ENCODE data around the gene TEAD3. TPM values are rescaled to one million over a fixed set of nuclear protein-coding genes. Genes with fewer than 3 reads are reported as not detected.

Gene TEAD3
- total RNA-seq, 1 experiment from 2014 or later, result 34.3 TPM

GRCh38 chr6:35452183-35453090, 44.4 kb downstream of the TEAD3 start, which contains the start of gene FANCE (continued):
- peak; percentile 49; the same call in 1 of the 2 replicates for TF ChIP-seq FOXP4 (CRISPR knock-in tag; IDR thresholded peaks at IDR 0.05)
- no peak for TF ChIP-seq ELF4 (CRISPR knock-in tag; IDR thresholded peaks at IDR 0.05; ENCODE audit: low read depth)
- TF ChIP-seq NFE2L1 (CRISPR knock-in tag; IDR thresholded peaks at IDR 0.05), result peak; percentile 41; the same call in 1 of the 2 replicates
- TF ChIP-seq MAX (CRISPR knock-in tag; IDR thresholded peaks at IDR 0.05), result peak; percentile 79
- 0 out of 2 replicates have a peak, but pooled peaks have one; percentile 27 for TF ChIP-seq KAT7 (CRISPR knock-in tag; IDR thresholded peaks at IDR 0.05; ENCODE audit: borderline replicate concordance)
- TF ChIP-seq, protein P1, sequence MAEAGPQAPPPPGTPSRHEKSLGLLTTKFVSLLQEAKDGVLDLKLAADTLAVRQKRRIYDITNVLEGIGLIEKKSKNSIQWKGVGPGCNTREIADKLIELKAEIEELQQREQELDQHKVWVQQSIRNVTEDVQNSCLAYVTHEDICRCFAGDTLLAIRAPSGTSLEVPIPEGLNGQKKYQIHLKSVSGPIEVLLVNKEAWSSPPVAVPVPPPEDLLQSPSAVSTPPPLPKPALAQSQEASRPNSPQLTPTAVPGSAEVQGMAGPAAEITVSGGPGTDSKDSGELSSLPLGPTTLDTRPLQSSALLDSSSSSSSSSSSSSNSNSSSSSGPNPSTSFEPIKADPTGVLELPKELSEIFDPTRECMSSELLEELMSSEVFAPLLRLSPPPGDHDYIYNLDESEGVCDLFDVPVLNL (CRISPR knock-in tag; IDR thresholded peaks at IDR 0.05; ENCODE audit: borderline replicate concordance, low read depth), result peak; percentile 71; the same call in 1 of the 2 replicates
- TF ChIP-seq ZNF232 (CRISPR knock-in tag; IDR thresholded peaks at IDR 0.05), result 0 out of 2 replicates have a peak, but pooled peaks have one; percentile 67
- TF ChIP-seq NR3C1 (CRISPR knock-in tag; conservative IDR thresholded peaks at IDR 0.05; ENCODE audit: low read depth), result no peak

- H3K36me3 Mint-ChIP-seq, result peaks cover 13% of the 10 kb centered on the region
- TF ChIP-seq CREM (CRISPR knock-in tag; IDR thresholded peaks at IDR 0.05), result no peak
- H3K27ac Mint-ChIP-seq, result peak overlapping the region; percentile 53; the same call in 1 of the 2 replicates
- DNase-seq (ENCODE audit: low spot score) (no peak), ATAC-seq (no peak)
- ChIA-PET CTCF (interaction anchor here (0.6 to 8.9 kb wide), 14 partner anchors 17 to 285 kb away, joined by 3 to 157 read pairs (median 4); partner anchors contain the start of genes ARMC12, DEF6, PPARD and RPL10A), POLR2A (interaction anchor here (0.6 to 1.9 kb wide), 8 partner anchors 32 to 582 kb away, joined by 3 to 5 read pairs (median 4); partner anchors contain the start of gene PPARD)
- peaks cover 11% of the 10 kb centered on the region for H3K27me3 Mint-ChIP-seq (ENCODE audit: low read depth)
- H3K4me3 Mint-ChIP-seq, result peak overlapping the region; percentile 66
- H3K9me3 Mint-ChIP-seq, result no peaks in the 10 kb centered on the region
- H3K4me1 Mint-ChIP-seq, result peaks cover 34% of the 10 kb centered on the region
Measured at GRCh38 chr6:35451354-35452182, 45.3 kb downstream of the TEAD3 start.

- ChIA-PET POLR2A (interaction anchor here (0.6 to 0.8 kb wide), 2 partner anchors 99 to 117 kb away, joined by 3 to 4 read pairs; no protein-coding TSS in a partner anchor), CTCF (interaction anchor here (0.6 to 8.9 kb wide), 53 partner anchors 8 to 324 kb away, joined by 3 to 157 read pairs (median 5); partner anchors contain the start of genes DEF6, PPARD, RPL10A and TEAD3)
- ATAC-seq (peak; percentile 58), DNase-seq (ENCODE audit: low spot score) (no peak)
- Mint-ChIP-seq H3K27me3 (ENCODE audit: low read depth) (peaks cover 11% of the 10 kb centered on the region), H3K27ac (no peak overlapping the region), H3K4me3 (no peak overlapping the region), H3K36me3 (no peaks in the 10 kb centered on the region), H3K9me3 (no peaks in the 10 kb centered on the region), H3K4me1 (peaks cover 29% of the 10 kb centered on the region)
- TF ChIP-seq KAT7 (CRISPR knock-in tag; IDR thresholded peaks at IDR 0.05; ENCODE audit: borderline replicate concordance), result no peak
- 0 out of 2 replicates have a peak, but pooled peaks have one; percentile 18 for TF ChIP-seq GABPB1 (CRISPR knock-in tag; IDR thresholded peaks at IDR 0.05)
- TF ChIP-seq CTCF (IDR thresholded peaks at IDR 0.05), result peak; percentile 44; the same call in 1 of the 2 replicates
- 0 out of 2 replicates have a peak, but pooled peaks have one; percentile 6 for TF ChIP-seq ZNF121 (CRISPR knock-in tag; IDR thresholded peaks at IDR 0.05)
- TF ChIP-seq GTF2I (CRISPR knock-in tag; conservative IDR thresholded peaks at IDR 0.05), result 0 out of 2 replicates have a peak, but pooled peaks have one; percentile 15
Measured at GRCh38 chr6:35449287-35449881, 47.5 kb downstream of the TEAD3 start.

All from WTC11 (cell line).